ENCODE data around the gene ITGA11. TPM values are rescaled to one million over a fixed set of nuclear protein-coding genes. Genes with fewer than 3 reads are reported as not detected.

ITGA11 gene
- total and polyA plus RNA-seq, 2 of the 13 experiments (the other 11 are each of a cell fraction or from before 2014, with no cell fraction given): not detected

DNA sequence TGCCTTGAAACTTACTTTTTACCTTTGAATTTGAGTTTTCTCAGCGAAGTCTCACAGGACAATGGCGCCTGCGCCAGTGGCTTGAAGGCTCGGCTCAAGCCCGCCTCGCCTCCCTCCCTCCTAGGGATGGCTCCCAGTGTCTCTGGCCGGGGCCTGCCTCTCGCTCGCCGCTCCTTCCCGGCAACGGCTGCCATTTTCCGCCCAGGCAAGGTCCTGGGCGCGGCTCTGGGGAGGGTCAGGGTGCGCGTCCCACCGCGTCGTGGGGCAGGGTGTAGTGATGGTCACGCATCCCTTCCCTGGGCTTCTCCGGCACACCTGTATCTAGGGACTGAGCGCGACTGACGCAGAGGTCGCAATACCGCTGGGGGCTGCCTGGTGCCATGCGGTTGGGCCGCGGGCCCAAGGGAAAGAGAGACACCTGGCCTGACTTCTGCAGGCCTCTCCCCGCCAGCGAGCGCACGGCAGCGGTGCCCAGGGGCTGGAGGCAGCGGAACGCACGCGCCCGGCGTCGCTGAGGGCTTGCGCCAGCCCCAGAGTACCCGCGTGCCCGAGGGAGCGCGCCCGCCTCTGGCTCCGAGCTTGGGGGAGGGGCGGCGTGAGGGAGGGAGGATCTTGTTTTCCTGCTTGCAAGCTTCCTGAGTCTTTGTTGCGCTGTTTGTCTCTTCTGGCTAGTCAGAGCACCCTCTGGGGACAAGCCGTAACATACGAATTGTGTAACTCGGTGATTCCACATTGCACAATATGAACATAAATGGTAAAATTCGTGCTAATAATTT lies 175.1 kb downstream of the ITGA11 start (continued):
- TF ChIP-seq, protein P1, sequence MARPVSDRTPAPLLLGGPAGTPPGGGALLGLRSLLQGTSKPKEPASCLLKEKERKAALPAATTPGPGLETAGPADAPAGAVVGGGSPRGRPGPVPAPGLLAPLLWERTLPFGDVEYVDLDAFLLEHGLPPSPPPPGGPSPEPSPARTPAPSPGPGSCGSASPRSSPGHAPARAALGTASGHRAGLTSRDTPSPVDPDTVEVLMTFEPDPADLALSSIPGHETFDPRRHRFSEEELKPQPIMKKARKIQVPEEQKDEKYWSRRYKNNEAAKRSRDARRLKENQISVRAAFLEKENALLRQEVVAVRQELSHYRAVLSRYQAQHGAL (CRISPR knock-in tag; IDR thresholded peaks at IDR 0.05; ENCODE audit: not compliant biosample characterization): no peak
- peak; percentile 69; the same call in 1 of the 2 replicates for TF ChIP-seq ZNF788 (CRISPR knock-in tag; IDR thresholded peaks at IDR 0.05; ENCODE audit: borderline replicate concordance)
- TF ChIP-seq SRY (CRISPR knock-in tag; IDR thresholded peaks at IDR 0.05): 0 out of 2 replicates have a peak, but pooled peaks have one; percentile 40
- TF ChIP-seq ELF1 (CRISPR knock-in tag; IDR thresholded peaks at IDR 0.05): peak; percentile 15; the same call in 1 of the 2 replicates
- TF ChIP-seq GABPA (IDR thresholded peaks at IDR 0.05; ENCODE audit: low read depth, low read length): no peak
- no peak for TF ChIP-seq GABPA (CRISPR knock-in tag; IDR thresholded peaks at IDR 0.05; ENCODE audit: low read depth)
- TF ChIP-seq SAP130 (CRISPR knock-in tag; IDR thresholded peaks at IDR 0.05; ENCODE audit: low read depth): peak; percentile 65
- no peak for TF ChIP-seq SOX13 (IDR thresholded peaks at IDR 0.05)
- TF ChIP-seq SOX13 (CRISPR knock-in tag; conservative IDR thresholded peaks at IDR 0.05 in 1 of 2, IDR thresholded peaks at IDR 0.05 in 1 of 2): peak in 1 of 2 experiments; percentile 37; a peak in 1 of 4 replicates
- TF ChIP-seq JUNB (CRISPR knock-in tag; IDR thresholded peaks at IDR 0.05; ENCODE audit: borderline replicate concordance): no peak
- no peak for TF ChIP-seq FOXP1 (IDR thresholded peaks at IDR 0.05)
- peak; percentile 52 for TF ChIP-seq FOXP1 (CRISPR knock-in tag; IDR thresholded peaks at IDR 0.05)
- TF ChIP-seq RXRB (CRISPR knock-in tag; IDR thresholded peaks at IDR 0.05; ENCODE audit: borderline replicate concordance): no peak
- TF ChIP-seq ADNP (CRISPR knock-in tag; IDR thresholded peaks at IDR 0.05): no peak; the same call in 1 of the 2 replicates
- peak; percentile 38; the same call in 1 of the 2 replicates for TF ChIP-seq HMG20A (CRISPR knock-in tag; IDR thresholded peaks at IDR 0.05; ENCODE audit: borderline replicate concordance)
- TF ChIP-seq, protein P2, sequence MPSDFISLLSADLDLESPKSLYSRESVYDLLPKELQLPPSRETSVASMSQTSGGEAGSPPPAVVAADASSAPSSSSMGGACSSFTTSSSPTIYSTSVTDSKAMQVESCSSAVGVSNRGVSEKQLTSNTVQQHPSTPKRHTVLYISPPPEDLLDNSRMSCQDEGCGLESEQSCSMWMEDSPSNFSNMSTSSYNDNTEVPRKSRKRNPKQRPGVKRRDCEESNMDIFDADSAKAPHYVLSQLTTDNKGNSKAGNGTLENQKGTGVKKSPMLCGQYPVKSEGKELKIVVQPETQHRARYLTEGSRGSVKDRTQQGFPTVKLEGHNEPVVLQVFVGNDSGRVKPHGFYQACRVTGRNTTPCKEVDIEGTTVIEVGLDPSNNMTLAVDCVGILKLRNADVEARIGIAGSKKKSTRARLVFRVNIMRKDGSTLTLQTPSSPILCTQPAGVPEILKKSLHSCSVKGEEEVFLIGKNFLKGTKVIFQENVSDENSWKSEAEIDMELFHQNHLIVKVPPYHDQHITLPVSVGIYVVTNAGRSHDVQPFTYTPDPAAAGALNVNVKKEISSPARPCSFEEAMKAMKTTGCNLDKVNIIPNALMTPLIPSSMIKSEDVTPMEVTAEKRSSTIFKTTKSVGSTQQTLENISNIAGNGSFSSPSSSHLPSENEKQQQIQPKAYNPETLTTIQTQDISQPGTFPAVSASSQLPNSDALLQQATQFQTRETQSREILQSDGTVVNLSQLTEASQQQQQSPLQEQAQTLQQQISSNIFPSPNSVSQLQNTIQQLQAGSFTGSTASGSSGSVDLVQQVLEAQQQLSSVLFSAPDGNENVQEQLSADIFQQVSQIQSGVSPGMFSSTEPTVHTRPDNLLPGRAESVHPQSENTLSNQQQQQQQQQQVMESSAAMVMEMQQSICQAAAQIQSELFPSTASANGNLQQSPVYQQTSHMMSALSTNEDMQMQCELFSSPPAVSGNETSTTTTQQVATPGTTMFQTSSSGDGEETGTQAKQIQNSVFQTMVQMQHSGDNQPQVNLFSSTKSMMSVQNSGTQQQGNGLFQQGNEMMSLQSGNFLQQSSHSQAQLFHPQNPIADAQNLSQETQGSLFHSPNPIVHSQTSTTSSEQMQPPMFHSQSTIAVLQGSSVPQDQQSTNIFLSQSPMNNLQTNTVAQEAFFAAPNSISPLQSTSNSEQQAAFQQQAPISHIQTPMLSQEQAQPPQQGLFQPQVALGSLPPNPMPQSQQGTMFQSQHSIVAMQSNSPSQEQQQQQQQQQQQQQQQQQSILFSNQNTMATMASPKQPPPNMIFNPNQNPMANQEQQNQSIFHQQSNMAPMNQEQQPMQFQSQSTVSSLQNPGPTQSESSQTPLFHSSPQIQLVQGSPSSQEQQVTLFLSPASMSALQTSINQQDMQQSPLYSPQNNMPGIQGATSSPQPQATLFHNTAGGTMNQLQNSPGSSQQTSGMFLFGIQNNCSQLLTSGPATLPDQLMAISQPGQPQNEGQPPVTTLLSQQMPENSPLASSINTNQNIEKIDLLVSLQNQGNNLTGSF (CRISPR knock-in tag; IDR thresholded peaks at IDR 0.05): peak; percentile 58; the same call in 1 of the 2 replicates
- TF ChIP-seq, protein P3, sequence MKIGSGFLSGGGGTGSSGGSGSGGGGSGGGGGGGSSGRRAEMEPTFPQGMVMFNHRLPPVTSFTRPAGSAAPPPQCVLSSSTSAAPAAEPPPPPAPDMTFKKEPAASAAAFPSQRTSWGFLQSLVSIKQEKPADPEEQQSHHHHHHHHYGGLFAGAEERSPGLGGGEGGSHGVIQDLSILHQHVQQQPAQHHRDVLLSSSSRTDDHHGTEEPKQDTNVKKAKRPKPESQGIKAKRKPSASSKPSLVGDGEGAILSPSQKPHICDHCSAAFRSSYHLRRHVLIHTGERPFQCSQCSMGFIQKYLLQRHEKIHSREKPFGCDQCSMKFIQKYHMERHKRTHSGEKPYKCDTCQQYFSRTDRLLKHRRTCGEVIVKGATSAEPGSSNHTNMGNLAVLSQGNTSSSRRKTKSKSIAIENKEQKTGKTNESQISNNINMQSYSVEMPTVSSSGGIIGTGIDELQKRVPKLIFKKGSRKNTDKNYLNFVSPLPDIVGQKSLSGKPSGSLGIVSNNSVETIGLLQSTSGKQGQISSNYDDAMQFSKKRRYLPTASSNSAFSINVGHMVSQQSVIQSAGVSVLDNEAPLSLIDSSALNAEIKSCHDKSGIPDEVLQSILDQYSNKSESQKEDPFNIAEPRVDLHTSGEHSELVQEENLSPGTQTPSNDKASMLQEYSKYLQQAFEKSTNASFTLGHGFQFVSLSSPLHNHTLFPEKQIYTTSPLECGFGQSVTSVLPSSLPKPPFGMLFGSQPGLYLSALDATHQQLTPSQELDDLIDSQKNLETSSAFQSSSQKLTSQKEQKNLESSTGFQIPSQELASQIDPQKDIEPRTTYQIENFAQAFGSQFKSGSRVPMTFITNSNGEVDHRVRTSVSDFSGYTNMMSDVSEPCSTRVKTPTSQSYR (CRISPR knock-in tag; IDR thresholded peaks at IDR 0.05; ENCODE audit: borderline replicate concordance): peak; percentile 97
- TF ChIP-seq ZNF543 (CRISPR knock-in tag; IDR thresholded peaks at IDR 0.05): peak; percentile 29; the same call in 1 of the 2 replicates
